GM12878 (cell line): ENCODE measurements around the gene GBA2. TPM values are rescaled to one million over a fixed set of nuclear protein-coding genes. Genes with fewer than 3 reads are reported as not detected.

Experiments
- ATAC-seq: fragments of 200-7000 bp; cut with Tn5 transposase; 3 replicates; pipeline ENCODE4 v1.9.1; 2020; ENCODE audit warnings: mild to moderate bottlenecking, moderate library complexity
- BruUV-seq: library from RNA; stranded (reverse); fragments of 400-500 nt; replicated peaks from 2 replicates; lab custom pipeline; 2021; lab: Mats Ljungman, UMichigan
- CTCF ChIA-PET: fragments of 300-600 bp; sonication (Branson Sonifier 250); formaldehyde crosslinking; extraction: SDS; loops from one replicate; lab custom pipeline; 2021; ENCODE audit warnings: inconsistent platforms; lab: Yijun Ruan, JAX
- POLR2A ChIA-PET: fragments of 350-600 bp; formaldehyde crosslinking; extraction: SDS; loops from one replicate; lab custom pipeline; 2021; ENCODE audit warnings: inconsistent platforms; lab: Charles Lee
- RAD21 ChIA-PET: fragments of 300-600 bp; sonication (Branson Sonifier 250); formaldehyde crosslinking; loops from one replicate; lab custom pipeline; 2023; ENCODE audit warnings: antibody characterized with exemption; ENCODE audit not compliant: unreplicated experiment; lab: Charles Lee
- SMC1A ChIA-PET: fragments of 300-600 bp; sonication (Branson Sonifier 250); formaldehyde crosslinking; loops from one replicate; lab custom pipeline; 2023; ENCODE audit not compliant: unreplicated experiment, uncharacterized antibody; lab: Charles Lee
- DNase-seq: peaks from one replicate; pipeline ENCODE4 v3.0.0-alpha.2; 2011; ENCODE audit warnings: low read depth, low spot score
- FAIRE-seq: peaks from 3 replicates; lab custom pipeline; 2011; peaks lifted over from hg19 to GRCh38; lab: Jason Lieb, UNC
- H2AFZ ChIP-seq: 2 replicates; pipeline ENCODE4 v1.6.0; 2011; ENCODE audit warnings: low read depth, low read length, control low read depth; ENCODE audit not compliant: control insufficient read depth
- H3K27ac ChIP-seq: 2 replicates; pipeline ENCODE4 v1.5.1; 2011; ENCODE audit warnings: control low read depth; ENCODE audit not compliant: control insufficient read depth, insufficient read depth
- H3K27me3 ChIP-seq, 2 experiments: replicated peaks in 1 of 2; 2 replicates each; pipeline versions ENCODE4 v1.6.0 to v1.6.1; 2011; ENCODE audit warnings: low read length in 1 of 2; ENCODE audit not compliant: control insufficient read depth in 2 of 2, insufficient read depth in 2 of 2
- H3K36me3 ChIP-seq, 2 experiments: 2 replicates each; pipeline ENCODE4 v1.5.1; 2011; ENCODE audit warnings: low read length in 1 of 2; ENCODE audit not compliant: control insufficient read depth in 2 of 2, insufficient read depth in 2 of 2
- H3K4me1 ChIP-seq: 2 replicates; pipeline ENCODE4 v1.6.1; 2011; ENCODE audit warnings: mild to moderate bottlenecking, low read length, moderate library complexity, mixed read lengths; ENCODE audit not compliant: control insufficient read depth, insufficient read depth
- H3K4me2 ChIP-seq: 2 replicates; pipeline ENCODE4 v1.6.0; 2011; ENCODE audit warnings: control low read depth; ENCODE audit not compliant: control insufficient read depth, insufficient read depth
- H3K4me3 ChIP-seq: fragments of 200-600 bp; sonication (generic); 2 replicates; pipeline ENCODE4 v1.5.1; 2016
- H3K79me2 ChIP-seq: 2 replicates; pipeline ENCODE4 v1.6.0; 2011; ENCODE audit warnings: low read length; ENCODE audit not compliant: control insufficient read depth, insufficient read depth
- H3K9ac ChIP-seq: 2 replicates; pipeline ENCODE4 v1.8.0; 2011; ENCODE audit warnings: low read length, control low read depth, mixed read lengths; ENCODE audit not compliant: control insufficient read depth, insufficient read depth
- H3K9me3 ChIP-seq: replicated peaks from 3 replicates; pipeline ENCODE4 v1.5.1; 2011; ENCODE audit warnings: mild to moderate bottlenecking, low read length; ENCODE audit not compliant: control insufficient read depth, insufficient read depth
- H4K20me1 ChIP-seq: 2 replicates; pipeline ENCODE4 v1.6.0; 2011; ENCODE audit not compliant: control insufficient read depth, insufficient read depth
- ATF7 ChIP-seq: fragments of 450-650 bp; IDR thresholded peaks from 2 replicates; pipeline ENCODE4 v1.6.1; 2016; ENCODE audit warnings: low read depth, mild to moderate bottlenecking
- FOXK2 ChIP-seq: fragments of 450-650 bp; IDR thresholded peaks from 2 replicates; pipeline ENCODE4 v1.6.1; 2017; ENCODE audit warnings: mild to moderate bottlenecking, moderate library complexity
- GABPA ChIP-seq: IDR thresholded peaks from 2 replicates; pipeline ENCODE4 v1.6.1; 2014; ENCODE audit warnings: antibody characterized with exemption, low read depth, mild to moderate bottlenecking, inconsistent platforms
- KDM1A ChIP-seq: fragments of 200-600 bp; sonication (generic); IDR thresholded peaks from 2 replicates; pipeline ENCODE4 v1.6.1; 2016; ENCODE audit warnings: borderline replicate concordance
- KLF5 ChIP-seq: fragments of 450-650 bp; IDR thresholded peaks from 2 replicates; pipeline ENCODE4 v1.6.1; 2014; ENCODE audit warnings: mild to moderate bottlenecking; ENCODE audit not compliant: partially characterized antibody
- MXI1 ChIP-seq: fragments of 150-350 bp; IDR thresholded peaks from 2 replicates; pipeline ENCODE4 v1.6.1; 2011; ENCODE audit warnings: low read depth, mild to moderate bottlenecking, inconsistent platforms, low read length, improper control_type of control experiment
- RAD21 ChIP-seq: IDR thresholded peaks from 2 replicates; pipeline ENCODE4 v1.6.1; 2011; ENCODE audit warnings: mild to moderate bottlenecking, low read depth, low read length, moderate library complexity; ENCODE audit not compliant: insufficient read depth
- SKIL ChIP-seq: fragments of 450-650 bp; IDR thresholded peaks from 2 replicates; pipeline ENCODE4 v1.6.1; 2017; ENCODE audit warnings: mild to moderate bottlenecking, low read depth, inconsistent platforms; ENCODE audit not compliant: poor library complexity, severe bottlenecking
- SMAD1 ChIP-seq: fragments of 450-650 bp; IDR thresholded peaks from 2 replicates; pipeline ENCODE4 v1.6.1; 2018; ENCODE audit warnings: mild to moderate bottlenecking, low read depth; ENCODE audit not compliant: partially characterized antibody
- SMC3 ChIP-seq: IDR thresholded peaks from 2 replicates; pipeline ENCODE4 v1.6.1; 2011; ENCODE audit warnings: low read length, improper control_type of control experiment, borderline replicate concordance
- ZBTB4 ChIP-seq: fragments of 450-650 bp; formaldehyde crosslinking; IDR thresholded peaks from 2 replicates; pipeline ENCODE4 v1.4.0; 2022; ENCODE audit warnings: mild to moderate bottlenecking, moderate library complexity
- ZBTB40 ChIP-seq: fragments of 450-650 bp; IDR thresholded peaks from 2 replicates; pipeline ENCODE4 v1.6.1; 2016; ENCODE audit warnings: mild to moderate bottlenecking, moderate library complexity, borderline replicate concordance
- WGBS: methylation state at CpG from one replicate; pipeline ENCODE4 v1.1.6; 2016; ENCODE audit warnings: low lambda C conversion rate; ENCODE audit not compliant: insufficient replicate concordance, insufficient coverage; ENCODE audit errors: missing lambda C conversion rate; 5-methylcytosine and 5-hydroxymethylcytosine counted together
- in situ Hi-C: fragments of 300-500 bp; cut with MboI; formaldehyde crosslinking; loops from 9 replicates; pipeline ENCODE4 v1.14.3; 2018; ENCODE audit warnings: mixed read lengths
- intact Hi-C: fragments of 100-400 bp; cut with micrococcal nuclease; formaldehyde crosslinking; loops from one replicate; pipeline ENCODE4 v1.14.2; 2022; ENCODE audit not compliant: unreplicated experiment
- polyA plus RNA-seq, 11 experiments: library from polyadenylated mRNA; depleted of rRNA in 4 of 11; unstranded in 6 of 11; stranded (reverse) in 5 of 11; fragments of >200 nt; fragmentation: Nextera tagmentation in 4 of 11; fragmentation: Illumina TruSeq in 1 of 11; extraction: Ambion mirVana in 4 of 11; extraction: Trizol in 1 of 11; gene quantifications; 1 replicate in 1 of 11; 2 replicates in 10 of 11; pipeline versions ENCODE4 v1.2.1 to v1.2.3, GENCODE V29; 2011 to 2016; ENCODE audit warnings: inconsistent platforms in 2 of 11, missing spikeins in 2 of 11, low read depth in 1 of 11
- total RNA-seq, 4 experiments: library from RNA; depleted of rRNA in 3 of 4; stranded (reverse); fragments of >200 nt in 3 of 4; fragmentation: Illumina TruSeq in 1 of 4; extraction: Trizol in 1 of 4; gene quantifications; 2 replicates each; pipeline versions ENCODE4 v1.2.1 to v1.2.3, GENCODE V29; 2013 to 2021

Gene GBA2
- total and polyA plus RNA-seq, 10 of the 15 experiments (the other 5 are each of a cell fraction or from before 2014, with no cell fraction given), result 15.3 to 45.1 (median 29.1) TPM

GRCh38 chr9:35771534-35771933 lies 22.5 kb upstream of the GBA2 start:
- SMC1A ChIA-PET, result interaction anchor here (0.9 to 1.7 kb wide), 5 partner anchors 9 to 124 kb away, joined by 3 to 5 read pairs (median 3); no protein-coding TSS in a partner anchor
- CTCF ChIA-PET, result interaction anchor here (0.9 to 4.7 kb wide), 10 partner anchors 10 to 110 kb away, joined by 3 to 23 read pairs (median 4); partner anchors contain the start of genes GBA2 and RGP1
- RAD21 ChIA-PET, result interaction anchor here (1.0 kb wide), 1 partner anchor 34 kb away, joined by 3 read pairs; no protein-coding TSS in a partner anchor
- POLR2A ChIA-PET, result interaction anchor here (1.0 kb wide), 1 partner anchor 11 kb away, joined by 3 read pairs; no protein-coding TSS in a partner anchor
- H4K20me1 ChIP-seq, result no peaks in the 10 kb centered on the region
- BruUV-seq, result no TSS peak
- no peak overlapping the region for H2AFZ ChIP-seq
- no peak overlapping the region for H3K27ac ChIP-seq
- H3K27me3 ChIP-seq, result no peaks in the 10 kb centered on the region
- DNase-seq (no peak), ATAC-seq (no peak), FAIRE-seq (no peak)
- no peak overlapping the region for H3K9ac ChIP-seq
- H3K9me3 ChIP-seq, result no peaks in the 10 kb centered on the region
- 100% methylated on average over 1 of the region's 1 CpG for WGBS
- intact Hi-C loops (no loop called here), in situ Hi-C loops (no loop called here)
- peaks cover 3% of the 10 kb centered on the region; the same call in 1 of the 2 replicates for H3K79me2 ChIP-seq
- no peaks in the 10 kb centered on the region for H3K4me1 ChIP-seq
- H3K4me2 ChIP-seq, result no peak overlapping the region
- no peak overlapping the region for H3K4me3 ChIP-seq
- peaks cover 0 to 3% of the 10 kb centered on the region in 2 experiments; a peak in 1 of 4 replicates for H3K36me3 ChIP-seq
- TF ChIP-seq SMC3, result no peak
- TF ChIP-seq SMAD1, result no peak
- TF ChIP-seq ATF7, result no peak
- TF ChIP-seq KLF5, result no peak
- no peak for TF ChIP-seq MXI1
- TF ChIP-seq SKIL, result no peak
- TF ChIP-seq GABPA, result no peak
- TF ChIP-seq KDM1A, result no peak
- TF ChIP-seq ZBTB4 (CRISPR knock-in tag), result no peak
- no peak for TF ChIP-seq RAD21
- TF ChIP-seq FOXK2, result no peak
- TF ChIP-seq ZBTB40, result no peak
